ENCODE results near the gene GNAZ. TPM values are rescaled to one million over a fixed set of nuclear protein-coding genes. Genes with fewer than 3 reads are reported as not detected.

The GNAZ gene
- total RNA-seq, 2 experiments from 2014 or later, result 1.1 to 1.5 TPM

DNA sequence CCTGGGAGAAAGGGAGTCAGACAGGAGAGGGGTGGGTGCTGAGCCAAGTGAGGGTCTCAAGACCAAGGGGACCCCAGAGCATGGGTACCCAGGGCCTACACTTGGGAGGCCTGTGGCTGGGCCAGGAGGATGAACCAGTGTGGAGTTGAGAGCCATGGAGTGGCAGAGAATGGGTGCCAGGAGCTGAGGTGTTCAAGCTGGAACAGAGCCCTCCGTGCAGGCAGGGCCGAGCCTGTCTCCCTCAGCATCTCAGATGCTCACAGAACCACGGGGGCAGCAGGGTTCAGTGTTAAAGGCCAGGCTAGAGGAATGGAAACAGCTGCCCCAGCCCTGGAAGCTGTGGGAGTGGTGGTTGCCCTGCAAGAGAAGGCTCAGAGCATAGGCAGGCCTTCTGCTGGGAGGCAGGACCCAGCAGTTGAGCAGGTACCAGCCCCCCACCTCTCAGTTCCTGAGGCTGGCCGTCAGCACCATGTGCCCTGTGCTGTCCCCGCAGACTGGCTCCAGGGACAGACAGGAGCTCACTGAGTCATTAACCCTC, 39.2 kb downstream of the GNAZ start:
- no peaks in the 10 kb centered on the region for H3K36me3 Mint-ChIP-seq (ENCODE audit: low read depth)
- intact Hi-C loops (cut with DNase I, micrococcal nuclease), result no loop called here
- CTCF ChIA-PET, result interaction anchor here (0.7 kb wide), 1 partner anchor 149 kb away, joined by 3 read pairs; no protein-coding TSS in a partner anchor

DNA sequence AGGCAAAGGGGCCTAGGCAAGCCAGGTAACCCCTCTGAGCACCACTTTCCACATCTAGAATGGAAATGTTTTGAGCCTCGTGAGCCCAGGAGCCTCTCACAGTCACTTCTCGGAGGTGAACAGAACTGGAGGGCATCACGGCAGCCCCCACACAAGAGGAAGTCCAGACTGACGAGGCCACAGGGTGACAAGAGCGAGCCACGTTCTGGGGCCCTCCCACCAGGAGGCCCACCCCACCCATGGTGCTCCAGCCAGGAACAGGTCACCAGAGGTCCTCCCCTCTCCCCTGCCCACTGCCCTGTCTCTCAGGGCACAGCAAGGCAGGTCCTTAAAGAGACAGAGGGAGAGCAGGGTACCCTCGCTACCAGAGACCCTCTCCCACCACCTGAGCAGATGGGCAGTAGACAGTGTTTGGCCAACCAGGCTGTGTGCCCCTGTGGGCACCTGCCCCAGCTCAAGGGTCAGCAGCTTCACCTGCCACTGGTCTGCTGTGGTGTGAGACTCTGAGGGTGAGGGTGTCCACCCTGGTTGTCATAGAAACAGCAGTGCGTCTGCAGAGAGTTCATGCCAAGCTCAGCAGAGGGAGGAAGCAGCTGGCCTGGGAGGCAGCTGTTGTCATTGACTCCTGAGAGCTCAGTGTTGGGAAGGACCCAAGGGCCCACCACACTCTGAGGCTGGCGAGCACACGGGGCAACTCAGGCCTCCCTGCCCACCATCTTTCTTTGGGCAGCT, 40.0 kb downstream of the GNAZ start:
- Mint-ChIP-seq H3K27ac (no peak overlapping the region), H3K36me3 (ENCODE audit: low read depth) (no peaks in the 10 kb centered on the region), H3K9me3 (ENCODE audit: low read depth) (no peaks in the 10 kb centered on the region), H3K4me1 (no peaks in the 10 kb centered on the region), H3K27me3 (no peaks in the 10 kb centered on the region), H3K4me3 (no peak overlapping the region)
- intact Hi-C loops (cut with DNase I, micrococcal nuclease), result no loop called here
- ATAC-seq (no peak), DNase-seq (no peak)
- CTCF ChIA-PET, result interaction anchor here (0.6 kb wide), 1 partner anchor 876 kb away, joined by 3 read pairs; no protein-coding TSS in a partner anchor
- POLR2A ChIA-PET, result no interaction called here

More for the DNA sequence above, 39.2 kb downstream of the GNAZ start:
- DNase-seq (no peak), ATAC-seq (no peak)
- no peak overlapping the region for H3K27ac Mint-ChIP-seq
- H3K4me3 Mint-ChIP-seq, result no peak overlapping the region
- no peaks in the 10 kb centered on the region for H3K27me3 Mint-ChIP-seq
- H3K9me3 Mint-ChIP-seq (ENCODE audit: low read depth), result no peaks in the 10 kb centered on the region
- H3K4me1 Mint-ChIP-seq, result no peaks in the 10 kb centered on the region
- POLR2A ChIA-PET, result no interaction called here

DNA sequence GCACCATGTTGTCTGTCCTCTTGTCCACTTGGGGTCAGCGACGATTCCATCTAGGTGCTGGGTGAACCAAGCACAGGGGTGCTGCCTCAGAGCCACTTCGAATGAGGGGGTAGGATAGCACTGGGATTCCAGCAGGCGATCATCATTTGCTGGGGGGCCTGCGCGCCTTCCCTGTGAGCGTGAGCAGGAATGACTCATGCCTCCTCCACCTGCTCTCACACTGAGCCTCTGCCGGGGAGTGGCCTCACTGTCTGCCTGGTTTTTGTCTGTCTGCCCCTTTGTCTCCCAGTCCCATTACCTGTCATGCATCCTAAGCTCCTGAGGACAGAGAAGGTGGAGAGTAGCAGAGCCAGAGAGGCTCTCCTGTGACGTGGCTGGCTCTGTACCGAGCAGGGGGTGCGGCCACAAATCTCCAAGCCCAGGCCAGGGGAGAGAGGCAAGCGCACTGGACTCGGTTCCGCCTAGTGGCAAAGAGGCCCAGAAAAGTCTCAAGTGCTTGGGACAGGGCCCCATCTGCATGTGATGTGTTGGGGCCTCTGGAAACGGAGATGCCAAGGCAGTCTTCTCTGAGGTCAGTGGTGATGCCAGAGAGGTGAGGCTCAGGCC, 40.7 kb downstream of the GNAZ start:
- ChIA-PET CTCF (no interaction called here), POLR2A (no interaction called here)
- ATAC-seq (no peak), DNase-seq (no peak)
- intact Hi-C loops (cut with DNase I, micrococcal nuclease), result no loop called here
- no peaks in the 10 kb centered on the region for H3K27me3 Mint-ChIP-seq
- no peaks in the 10 kb centered on the region for H3K36me3 Mint-ChIP-seq (ENCODE audit: low read depth)
- no peak overlapping the region for H3K27ac Mint-ChIP-seq
- H3K9me3 Mint-ChIP-seq (ENCODE audit: low read depth), result no peaks in the 10 kb centered on the region
- H3K4me3 Mint-ChIP-seq, result no peak overlapping the region
- no peaks in the 10 kb centered on the region for H3K4me1 Mint-ChIP-seq

DNA sequence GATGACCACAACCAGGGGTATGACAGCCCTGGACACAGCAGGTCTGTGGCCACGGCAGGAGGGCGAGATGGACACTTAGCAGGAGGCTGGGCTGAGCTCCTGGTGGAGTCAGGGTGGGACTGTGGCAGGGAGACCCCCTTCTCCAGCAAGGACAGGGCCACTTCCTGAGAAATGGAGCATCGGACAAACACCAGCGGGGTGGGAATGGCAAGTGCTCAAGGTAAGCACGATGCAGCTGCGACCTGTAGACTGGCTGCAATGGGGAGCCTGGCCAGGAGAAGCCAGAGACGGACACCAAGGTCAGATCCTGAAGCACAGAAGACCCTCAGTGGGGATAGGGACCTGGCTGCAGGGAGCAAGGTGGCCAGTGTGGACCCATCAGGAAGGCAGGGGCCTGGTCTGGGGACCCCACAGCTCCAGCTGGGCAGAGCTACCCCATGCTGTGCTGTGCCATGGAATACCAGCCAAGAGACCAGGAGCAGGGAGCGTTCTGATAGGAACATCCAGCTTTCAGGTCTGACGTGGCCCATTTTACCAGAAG, 42.2 kb downstream of the GNAZ start:
- intact Hi-C loops (cut with DNase I, micrococcal nuclease), result no loop called here
- ATAC-seq (no peak), DNase-seq (no peak)
- Mint-ChIP-seq H3K27me3 (no peaks in the 10 kb centered on the region), H3K4me3 (no peak overlapping the region), H3K9me3 (ENCODE audit: low read depth) (no peaks in the 10 kb centered on the region), H3K36me3 (ENCODE audit: low read depth) (no peaks in the 10 kb centered on the region), H3K27ac (no peak overlapping the region), H3K4me1 (no peaks in the 10 kb centered on the region)
- ChIA-PET POLR2A (interaction anchor here (0.5 kb wide), 1 partner anchor 29 kb away, joined by 11 read pairs; the partner anchor contains the start of gene RSPH14), CTCF (interaction anchor here (0.6 to 1.1 kb wide), 4 partner anchors 11 to 157 kb away, joined by 3 to 4 read pairs (median 3); no protein-coding TSS in a partner anchor)

DNA sequence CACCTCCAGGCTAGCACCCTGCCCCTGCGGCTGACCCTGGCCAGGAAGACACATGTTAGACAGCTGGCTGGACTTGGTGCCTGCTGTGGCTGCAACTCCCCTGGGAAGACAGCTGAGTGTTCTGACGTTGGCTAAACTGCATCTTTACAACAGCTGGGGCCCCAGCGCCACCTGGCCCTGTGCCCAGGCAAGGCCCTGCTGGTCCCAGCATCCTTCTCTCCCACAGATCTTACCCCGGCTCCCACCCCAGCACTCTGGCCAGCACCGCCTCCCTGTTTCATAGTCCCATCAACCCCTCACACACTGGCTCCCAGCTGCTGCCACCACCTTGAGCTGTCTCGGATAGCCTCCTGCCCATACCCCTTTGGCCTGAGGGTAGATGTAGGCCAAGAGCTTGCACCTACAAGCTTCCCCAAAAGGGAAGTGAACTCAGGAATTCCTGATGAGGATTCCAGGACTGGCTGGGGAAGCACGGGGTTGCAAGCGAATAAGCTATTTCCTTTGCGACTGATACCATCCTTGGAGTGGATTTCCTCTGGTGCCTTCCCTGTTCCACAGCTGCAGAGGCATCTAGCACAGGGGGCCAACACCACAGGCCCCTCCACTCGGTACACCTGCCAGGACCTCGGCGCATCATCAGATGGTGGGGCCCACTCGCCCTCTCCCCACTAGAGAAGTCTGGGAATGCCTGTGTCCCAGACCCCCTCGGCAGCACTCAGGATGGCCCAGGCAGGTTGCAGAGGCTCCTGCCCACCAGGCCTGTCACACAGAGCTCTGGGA, 42.9 kb downstream of the GNAZ start:
- H3K4me1 Mint-ChIP-seq, result no peaks in the 10 kb centered on the region
- H3K27ac Mint-ChIP-seq, result no peak overlapping the region
- DNase-seq (no peak), ATAC-seq (no peak)
- intact Hi-C loops (cut with DNase I, micrococcal nuclease), result no loop called here
- no peaks in the 10 kb centered on the region for H3K9me3 Mint-ChIP-seq (ENCODE audit: low read depth)
- no peaks in the 10 kb centered on the region for H3K27me3 Mint-ChIP-seq
- ChIA-PET CTCF (interaction anchor here (1.1 to 1.4 kb wide), 4 partner anchors 10 to 158 kb away, joined by 3 to 5 read pairs (median 4); no protein-coding TSS in a partner anchor), POLR2A (no interaction called here)
- no peaks in the 10 kb centered on the region for H3K36me3 Mint-ChIP-seq (ENCODE audit: low read depth)
- H3K4me3 Mint-ChIP-seq, result no peak overlapping the region

DNA sequence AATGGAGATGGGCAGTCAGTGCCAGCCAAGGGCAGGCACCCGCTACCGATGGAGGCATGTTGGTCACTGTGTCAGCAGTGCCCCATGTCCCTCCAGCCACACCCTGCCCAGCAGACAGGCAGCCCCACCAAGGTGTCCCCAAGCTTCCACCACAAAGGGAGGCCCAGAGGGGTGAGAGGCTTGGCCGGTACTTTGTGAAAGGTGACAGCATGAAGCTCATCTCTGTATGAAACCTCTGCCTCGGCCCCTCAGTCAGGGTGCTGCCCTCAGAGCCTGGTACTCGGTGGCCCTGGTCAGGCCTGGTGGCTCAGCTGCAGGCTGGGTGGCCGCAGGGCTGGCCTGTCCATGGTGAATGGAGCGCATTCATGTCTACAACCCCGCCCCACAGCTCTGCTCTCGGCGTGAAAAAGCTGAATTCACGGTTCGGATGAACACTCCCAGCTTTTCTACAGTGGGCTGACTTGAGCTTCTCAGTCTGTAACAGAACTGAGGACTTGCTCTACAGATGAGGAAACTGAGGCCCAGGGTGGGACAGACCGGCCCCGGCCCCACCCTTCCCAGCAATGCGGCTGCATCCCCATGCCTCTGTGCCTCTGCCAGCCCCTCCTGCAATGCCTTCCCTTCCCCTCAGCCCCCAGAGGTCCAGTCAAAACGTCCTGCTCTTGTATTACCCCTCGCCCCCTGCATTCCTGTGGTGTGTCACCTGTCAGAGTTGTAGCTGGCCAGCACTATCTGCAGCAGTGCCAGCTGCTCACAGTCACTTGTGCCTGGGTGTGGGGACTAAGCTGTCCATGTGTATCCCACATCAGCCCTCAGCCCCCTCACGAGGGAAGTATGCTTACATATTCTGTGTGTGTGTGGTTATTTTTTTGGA, 43.8 kb downstream of the GNAZ start:
- DNase-seq, result no peak
- H3K27ac Mint-ChIP-seq, result no peak overlapping the region
- H3K27me3 Mint-ChIP-seq, result no peaks in the 10 kb centered on the region
- no peak for ATAC-seq
- no peaks in the 10 kb centered on the region for H3K36me3 Mint-ChIP-seq (ENCODE audit: low read depth)
- no peaks in the 10 kb centered on the region for H3K9me3 Mint-ChIP-seq (ENCODE audit: low read depth)
- H3K4me1 Mint-ChIP-seq, result peaks cover 2% of the 10 kb centered on the region
- intact Hi-C loops (cut with DNase I, micrococcal nuclease), result no loop called here
- CTCF ChIA-PET, result interaction anchor here (0.6 to 1.4 kb wide), 5 partner anchors 14 to 168 kb away, joined by 3 to 5 read pairs (median 4); no protein-coding TSS in a partner anchor
- POLR2A ChIA-PET, result no interaction called here
- no peak overlapping the region for H3K4me3 Mint-ChIP-seq

DNA sequence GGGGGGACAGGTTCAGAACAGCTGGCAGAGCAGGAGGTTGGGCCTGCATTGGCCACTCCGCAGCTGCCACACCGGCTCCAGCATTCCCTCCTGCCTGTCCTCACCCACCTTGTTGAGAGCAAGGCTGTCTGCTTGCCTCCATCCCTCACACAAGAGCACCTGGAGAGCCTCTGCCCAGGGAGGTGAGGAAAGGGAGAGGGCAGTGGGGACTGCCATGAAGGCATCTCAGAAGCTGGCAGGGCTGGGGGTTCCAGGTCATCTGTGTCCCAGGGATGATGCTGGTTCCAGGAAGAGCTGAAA, 44.4 kb downstream of the GNAZ start:
- Mint-ChIP-seq H3K4me3 (no peak overlapping the region), H3K27me3 (no peaks in the 10 kb centered on the region), H3K4me1 (peaks cover 8% of the 10 kb centered on the region), H3K36me3 (ENCODE audit: low read depth) (no peaks in the 10 kb centered on the region), H3K9me3 (ENCODE audit: low read depth) (no peaks in the 10 kb centered on the region), H3K27ac (no peak overlapping the region)
- no peak for ATAC-seq
- POLR2A ChIA-PET, result no interaction called here
- DNase-seq, result no peak
- CTCF ChIA-PET, result interaction anchor here (0.6 kb wide), 1 partner anchor 167 kb away, joined by 4 read pairs; no protein-coding TSS in a partner anchor
- intact Hi-C loops (cut with DNase I, micrococcal nuclease), result no loop called here

DNA sequence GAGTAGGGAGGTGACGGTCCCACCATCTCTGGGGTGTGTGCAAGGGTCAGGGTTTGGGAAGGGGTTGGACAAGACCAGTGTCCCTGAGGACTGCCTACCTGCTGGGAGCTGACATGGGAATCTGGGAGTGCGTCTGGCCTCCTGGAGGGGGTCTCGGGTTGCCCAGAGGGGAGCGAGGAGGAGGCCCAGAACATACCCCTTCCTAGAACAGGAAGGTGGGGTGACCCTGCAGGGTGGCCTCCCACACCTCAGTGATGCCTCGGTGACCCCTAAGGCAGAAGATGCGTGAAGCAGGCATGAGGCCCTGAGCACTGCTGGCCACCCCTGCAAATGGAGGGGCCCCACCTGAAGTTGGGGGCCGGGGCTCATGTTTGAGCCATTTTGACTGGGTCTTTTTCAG, 45.0 kb downstream of the GNAZ start:
- Mint-ChIP-seq H3K27me3 (no peaks in the 10 kb centered on the region), H3K36me3 (ENCODE audit: low read depth) (no peaks in the 10 kb centered on the region), H3K4me3 (no peak overlapping the region), H3K27ac (no peak overlapping the region), H3K9me3 (ENCODE audit: low read depth) (no peaks in the 10 kb centered on the region), H3K4me1 (peaks cover 13% of the 10 kb centered on the region)
- intact Hi-C loops (cut with DNase I, micrococcal nuclease), result no loop called here
- ChIA-PET POLR2A (interaction anchor here (0.6 kb wide), 1 partner anchor 21 kb away, joined by 3 read pairs; no protein-coding TSS in a partner anchor), CTCF (no interaction called here)
- DNase-seq, result no peak
- ATAC-seq, result no peak

DNA sequence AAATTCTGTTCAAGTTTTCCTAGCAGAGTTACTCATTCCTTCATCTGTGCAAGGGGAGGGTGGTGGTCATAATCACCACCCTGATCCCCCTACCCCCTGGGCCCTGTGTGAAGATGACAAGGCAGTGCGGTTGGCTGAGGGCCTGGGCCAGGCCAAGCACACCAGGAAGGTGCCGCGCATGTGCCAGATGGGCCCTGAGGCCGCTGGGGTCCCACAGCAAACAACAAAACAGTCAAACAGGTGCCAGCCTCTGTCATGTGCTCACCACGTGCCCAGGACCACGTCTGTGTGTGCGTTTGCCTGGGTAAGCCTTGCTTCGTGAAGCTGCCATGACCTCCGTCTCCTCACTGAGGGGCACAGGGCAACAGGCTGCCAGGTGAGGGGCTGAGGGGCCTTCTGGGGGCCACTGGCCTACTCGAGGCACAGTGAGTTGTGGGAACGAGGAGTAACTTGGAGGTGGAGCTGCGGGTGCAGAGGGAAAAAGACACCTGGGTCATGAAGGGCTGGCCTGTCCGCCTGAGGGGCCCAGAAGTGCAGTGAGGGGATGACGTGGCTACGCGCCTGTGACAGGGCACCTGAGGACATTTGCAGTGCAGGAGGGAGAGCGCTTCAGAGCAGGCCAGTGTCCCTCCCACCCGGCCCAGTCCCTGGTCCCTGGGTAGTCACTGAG, 45.6 kb downstream of the GNAZ start:
- intact Hi-C loops (cut with DNase I, micrococcal nuclease), result no loop called here
- Mint-ChIP-seq H3K9me3 (ENCODE audit: low read depth) (no peaks in the 10 kb centered on the region), H3K27me3 (no peaks in the 10 kb centered on the region), H3K4me3 (no peak overlapping the region), H3K27ac (no peak overlapping the region), H3K36me3 (ENCODE audit: low read depth) (no peaks in the 10 kb centered on the region), H3K4me1 (peaks cover 16% of the 10 kb centered on the region)
- no peak for ATAC-seq
- DNase-seq, result no peak
- POLR2A ChIA-PET, result interaction anchor here (0.6 to 1.1 kb wide), 2 partner anchors 17 to 21 kb away, joined by 3 read pairs; no protein-coding TSS in a partner anchor
- CTCF ChIA-PET, result interaction anchor here (1.4 kb wide), 1 partner anchor 19 kb away, joined by 5 read pairs; no protein-coding TSS in a partner anchor

DNA sequence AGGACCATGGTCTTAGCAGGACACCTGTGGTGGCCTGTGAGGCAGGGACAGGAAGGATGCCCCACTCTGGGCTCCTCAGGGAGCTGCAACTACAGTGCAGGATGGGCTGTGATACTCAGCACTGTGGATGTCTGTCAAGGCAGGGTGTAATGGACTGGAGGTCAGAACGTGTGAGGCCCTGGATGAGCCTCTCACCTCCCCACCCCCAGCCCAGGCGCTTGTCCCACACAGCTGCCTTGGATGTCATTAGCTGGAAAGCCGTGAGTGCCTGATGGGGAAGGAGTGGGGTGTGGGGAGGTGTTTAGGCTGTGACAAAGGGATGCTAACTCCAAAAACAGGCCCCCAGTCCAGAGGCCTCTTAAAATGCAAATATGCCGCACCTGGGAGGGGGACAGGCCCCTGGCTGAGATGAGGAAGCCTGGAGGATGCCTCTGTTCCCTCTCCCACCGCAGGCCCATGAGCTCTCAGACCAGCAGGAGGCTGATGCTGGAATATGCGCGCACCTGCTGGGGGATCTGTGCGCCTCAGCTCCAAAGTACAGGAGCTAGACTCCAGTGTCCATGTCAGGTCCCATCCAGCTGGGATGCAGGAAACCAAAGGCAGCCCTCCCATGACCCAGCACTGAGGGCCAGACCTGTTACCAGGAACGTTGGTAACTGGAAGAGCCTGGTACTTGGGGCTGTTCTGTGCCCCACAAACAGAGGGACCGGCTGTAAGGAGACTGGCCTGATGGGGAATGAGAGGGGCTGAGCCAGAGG, 46.4 kb downstream of the GNAZ start:
- ATAC-seq, result no peak
- H3K27me3 Mint-ChIP-seq, result no peaks in the 10 kb centered on the region
- H3K4me3 Mint-ChIP-seq, result no peak overlapping the region
- no peaks in the 10 kb centered on the region for H3K9me3 Mint-ChIP-seq (ENCODE audit: low read depth)
- H3K36me3 Mint-ChIP-seq (ENCODE audit: low read depth), result no peaks in the 10 kb centered on the region
- DNase-seq, result no peak
- ChIA-PET CTCF (interaction anchor here (0.7 to 1.4 kb wide), 2 partner anchors 18 to 120 kb away, joined by 3 to 5 read pairs; no protein-coding TSS in a partner anchor), POLR2A (interaction anchor here (0.5 to 1.1 kb wide), 2 partner anchors 16 to 256 kb away, joined by 3 read pairs; no protein-coding TSS in a partner anchor)
- no peak overlapping the region for H3K27ac Mint-ChIP-seq
- intact Hi-C loops (cut with DNase I, micrococcal nuclease), result no loop called here
- peaks cover 16% of the 10 kb centered on the region for H3K4me1 Mint-ChIP-seq

Measured in activated CD4-positive, alpha-beta T cell treated with anti-CD3 and anti-CD28 coated beads for 36 hours (primary cell).